Fibroblast of lung (primary cell): ENCODE data around the gene NTN1. TPM values are rescaled to one million over a fixed set of nuclear protein-coding genes. Genes with fewer than 3 reads are reported as not detected.

Source experiments
- DNase-seq, 2 donors: peaks; one replicate each; pipeline versions ENCODE4 v3.0.0 to v3.0.0-alpha.2; 2010; ENCODE audit warnings: low read depth in 2 of 2
- H2AFZ ChIP-seq: 2 replicates; pipeline ENCODE4 v1.5.1; 2012; ENCODE audit warnings: low read length, control low read depth, inconsistent platforms
- H3K27ac ChIP-seq: 2 replicates; pipeline ENCODE4 v1.5.1; 2011; ENCODE audit warnings: low read length, control low read depth; ENCODE audit not compliant: insufficient read depth
- H3K27me3 ChIP-seq: 2 replicates; pipeline ENCODE4 v1.5.1; 2011; ENCODE audit warnings: mild to moderate bottlenecking, low read length; ENCODE audit not compliant: control insufficient read depth, insufficient read depth
- H3K36me3 ChIP-seq: 2 replicates; pipeline ENCODE4 v1.5.1; 2011; ENCODE audit warnings: low read length; ENCODE audit not compliant: control insufficient read depth, insufficient read depth
- H3K4me1 ChIP-seq: 2 replicates; pipeline ENCODE4 v1.5.1; 2011; ENCODE audit warnings: low read length; ENCODE audit not compliant: control insufficient read depth, insufficient read depth; ENCODE audit errors: extremely low read depth
- H3K4me2 ChIP-seq: 2 replicates; pipeline ENCODE4 v1.5.1; 2011; ENCODE audit warnings: low read length, control low read depth; ENCODE audit not compliant: insufficient read depth; ENCODE audit errors: extremely low read depth
- H3K4me3 ChIP-seq, 4 experiments: fragments of 200-600 bp in 1 of 4; sonication (generic) in 1 of 4; replicated peaks in 1 of 4; 2 replicates each; pipeline ENCODE4 v1.5.1; 2011 to 2016; ENCODE audit warnings: low read length in 4 of 4, low read depth in 3 of 4, mild to moderate bottlenecking in 3 of 4, control low read depth in 2 of 4, inconsistent platforms in 1 of 4, mixed read lengths in 1 of 4; ENCODE audit not compliant: insufficient read depth in 1 of 4; ENCODE audit errors: control extremely low read depth in 1 of 4
- H3K79me2 ChIP-seq: 2 replicates; pipeline ENCODE4 v1.5.1; 2012; ENCODE audit warnings: mild to moderate bottlenecking, low read length, inconsistent platforms; ENCODE audit not compliant: control insufficient read depth, insufficient read depth
- H3K9ac ChIP-seq: 2 replicates; pipeline ENCODE4 v1.5.1; 2011; ENCODE audit warnings: mild to moderate bottlenecking, low read length, control low read depth; ENCODE audit not compliant: insufficient read depth
- H3K9me3 ChIP-seq: 2 replicates; pipeline ENCODE4 v1.5.1; 2012; ENCODE audit warnings: low read depth, low read length; ENCODE audit not compliant: control insufficient read depth, insufficient read depth
- H4K20me1 ChIP-seq: 2 replicates; pipeline ENCODE4 v1.5.1; 2011; ENCODE audit warnings: low read length; ENCODE audit not compliant: control insufficient read depth, insufficient read depth; ENCODE audit errors: extremely low read depth
- EZH2 ChIP-seq: IDR thresholded peaks from 2 replicates; pipeline ENCODE4 v1.5.1; 2012; ENCODE audit warnings: low read length, control low read depth, mild to moderate bottlenecking; ENCODE audit errors: missing control alignments
- polyA plus RNA-seq, 2 donors: library from polyadenylated mRNA; depleted of rRNA in 1 of 2; stranded (reverse) in 1 of 2; unstranded in 1 of 2; fragments of >200 nt; gene quantifications; 2 replicates each; pipeline ENCODE4 v1.2.1, GENCODE V29; 2011 to 2012; ENCODE audit warnings: missing spikeins in 1 of 2
- total RNA-seq: library from RNA; depleted of rRNA; stranded (reverse); fragments of >200 nt; gene quantifications from 2 replicates; pipeline ENCODE4 v1.2.1, GENCODE V29; 2014
- TF ChIP-seq, protein P1 (sequence below), 2 donors: IDR thresholded peaks in 1 of 2; conservative IDR thresholded peaks in 1 of 2; 1 replicate in 1 of 2; 2 replicates in 1 of 2; pipeline ENCODE4 v1.5.1; 2011 to 2012; ENCODE audit warnings: low read length in 2 of 2, control low read depth in 1 of 2, inconsistent platforms in 1 of 2, low read depth in 1 of 2, mild to moderate bottlenecking in 1 of 2

The NTN1 gene
- total and polyA plus RNA-seq, 2 donors (not counting 1 experiment from before 2014, with no cell fraction given), result 0.17 to 3.1 TPM

DNA sequence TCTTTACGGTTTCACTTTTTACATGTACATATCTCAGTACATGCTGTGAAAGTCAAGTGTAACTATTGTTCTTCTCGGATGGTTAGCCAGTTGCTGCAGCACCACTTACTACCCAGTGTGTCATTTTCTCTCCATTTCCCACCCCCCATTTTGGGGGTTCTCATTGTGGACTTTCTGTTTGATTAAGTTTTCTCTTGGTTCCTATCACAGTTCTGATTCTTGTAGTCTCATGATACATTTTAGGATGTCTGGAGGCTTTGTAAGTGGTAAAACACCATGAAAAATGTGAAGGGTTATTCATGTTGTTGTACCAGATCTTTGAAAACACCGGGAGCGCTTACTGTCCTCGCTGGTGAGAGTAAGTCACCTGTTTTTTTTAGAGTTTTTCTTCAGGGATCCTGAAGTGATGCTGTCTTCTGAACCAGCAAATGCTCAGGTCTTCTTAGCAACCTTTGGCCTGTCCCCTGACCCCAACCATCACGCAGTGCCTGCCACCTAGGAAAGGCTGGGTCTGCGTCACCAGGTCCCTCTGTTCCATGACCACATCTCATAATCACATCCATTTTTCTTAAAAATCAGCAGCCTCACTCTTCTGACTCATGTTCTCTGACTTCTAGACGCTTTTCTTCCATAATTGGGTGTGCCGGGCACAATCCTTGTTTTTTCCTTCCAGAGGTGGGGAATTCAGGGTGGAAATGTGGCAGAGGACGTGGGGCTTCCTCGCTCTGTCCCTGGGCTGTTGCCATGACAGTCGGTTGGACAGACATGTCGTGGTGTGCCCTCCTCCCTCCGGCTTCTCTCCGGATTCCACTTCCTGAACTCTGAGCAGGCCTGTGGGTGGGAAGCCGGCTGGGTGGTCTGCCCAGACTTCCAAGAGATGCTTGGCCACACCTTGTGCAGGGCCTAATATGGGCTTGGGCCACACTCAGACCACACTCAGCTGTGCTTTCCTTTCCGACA, 102.6 kb downstream of the NTN1 start:
- TF ChIP-seq EZH2, result no peak
- TF ChIP-seq, protein P1, sequence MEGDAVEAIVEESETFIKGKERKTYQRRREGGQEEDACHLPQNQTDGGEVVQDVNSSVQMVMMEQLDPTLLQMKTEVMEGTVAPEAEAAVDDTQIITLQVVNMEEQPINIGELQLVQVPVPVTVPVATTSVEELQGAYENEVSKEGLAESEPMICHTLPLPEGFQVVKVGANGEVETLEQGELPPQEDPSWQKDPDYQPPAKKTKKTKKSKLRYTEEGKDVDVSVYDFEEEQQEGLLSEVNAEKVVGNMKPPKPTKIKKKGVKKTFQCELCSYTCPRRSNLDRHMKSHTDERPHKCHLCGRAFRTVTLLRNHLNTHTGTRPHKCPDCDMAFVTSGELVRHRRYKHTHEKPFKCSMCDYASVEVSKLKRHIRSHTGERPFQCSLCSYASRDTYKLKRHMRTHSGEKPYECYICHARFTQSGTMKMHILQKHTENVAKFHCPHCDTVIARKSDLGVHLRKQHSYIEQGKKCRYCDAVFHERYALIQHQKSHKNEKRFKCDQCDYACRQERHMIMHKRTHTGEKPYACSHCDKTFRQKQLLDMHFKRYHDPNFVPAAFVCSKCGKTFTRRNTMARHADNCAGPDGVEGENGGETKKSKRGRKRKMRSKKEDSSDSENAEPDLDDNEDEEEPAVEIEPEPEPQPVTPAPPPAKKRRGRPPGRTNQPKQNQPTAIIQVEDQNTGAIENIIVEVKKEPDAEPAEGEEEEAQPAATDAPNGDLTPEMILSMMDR (conservative IDR thresholded peaks at IDR 0.05 in 1 of 2, IDR thresholded peaks at IDR 0.05 in 1 of 2; ENCODE audit: low read depth in 1 of 2, low read length in 2 of 2), result no peak
- H3K4me1 ChIP-seq, result no peaks in the 10 kb centered on the region
- H3K36me3 ChIP-seq, result no peaks in the 10 kb centered on the region
- H3K27ac ChIP-seq, result no peak overlapping the region
- H3K9ac ChIP-seq, result no peak overlapping the region
- no peak overlapping the region for H2AFZ ChIP-seq
- no peak overlapping the region for H3K4me2 ChIP-seq
- no peaks in the 10 kb centered on the region for H3K9me3 ChIP-seq
- no peaks in the 10 kb centered on the region for H3K79me2 ChIP-seq
- no peaks in the 10 kb centered on the region for H4K20me1 ChIP-seq
- H3K4me3 ChIP-seq, result no peak overlapping the region
- peak in 1 of 2 donors; percentile 16 for DNase-seq
- no peaks in the 10 kb centered on the region for H3K27me3 ChIP-seq

DNA sequence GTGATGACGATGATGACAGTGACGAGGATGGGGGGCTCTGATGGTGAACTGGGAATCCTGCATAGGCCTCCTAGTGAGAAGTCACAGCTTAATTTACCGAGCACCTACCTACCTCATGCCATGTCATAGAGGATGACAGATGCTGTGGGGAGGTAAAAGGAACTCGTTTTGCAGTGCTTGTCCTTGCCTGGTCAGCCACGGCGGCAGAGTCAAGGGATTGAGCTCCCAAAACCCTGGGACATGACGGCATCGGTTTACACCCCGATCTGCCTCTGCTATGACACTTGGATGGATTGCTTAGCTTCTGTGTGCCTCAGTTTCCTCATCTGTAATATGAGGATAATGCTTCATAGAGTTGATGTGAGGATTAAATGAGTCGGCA, 103.2 kb downstream of the NTN1 start:
- H2AFZ ChIP-seq, result no peak overlapping the region
- no peak overlapping the region for H3K4me2 ChIP-seq
- no peaks in the 10 kb centered on the region for H3K27me3 ChIP-seq
- H3K4me1 ChIP-seq, result no peaks in the 10 kb centered on the region
- no peak for DNase-seq
- H4K20me1 ChIP-seq, result no peaks in the 10 kb centered on the region
- no peaks in the 10 kb centered on the region for H3K36me3 ChIP-seq
- H3K79me2 ChIP-seq, result no peaks in the 10 kb centered on the region
- no peak overlapping the region for H3K27ac ChIP-seq
- TF ChIP-seq, protein P1 (conservative IDR thresholded peaks at IDR 0.05 in 1 of 2, IDR thresholded peaks at IDR 0.05 in 1 of 2; ENCODE audit: low read depth in 1 of 2, low read length in 2 of 2), result no peak
- TF ChIP-seq EZH2, result no peak
- H3K9me3 ChIP-seq, result no peaks in the 10 kb centered on the region
- H3K9ac ChIP-seq, result no peak overlapping the region
- no peak overlapping the region for H3K4me3 ChIP-seq

DNA sequence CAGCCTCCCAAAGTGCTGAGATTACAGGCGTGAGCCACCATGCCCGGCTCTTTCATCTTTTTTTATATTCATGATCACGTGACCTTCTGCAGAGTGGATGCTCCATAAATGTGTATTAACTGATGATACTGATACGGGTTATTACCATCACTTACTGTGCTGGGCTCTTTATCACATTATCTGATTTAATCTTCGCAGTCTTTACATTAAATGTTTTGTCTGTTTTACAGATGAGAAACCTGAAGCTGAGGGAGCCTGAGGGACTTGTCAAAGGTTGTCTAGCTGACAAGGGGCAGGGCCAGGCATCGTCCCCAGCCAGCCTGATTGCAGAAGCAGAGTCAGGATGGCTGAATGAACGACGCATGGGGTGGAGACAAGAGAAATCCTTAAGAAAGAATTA, 104.4 kb downstream of the NTN1 start:
- DNase-seq, result no peak
- Histone ChIP-seq H3K9ac (no peak overlapping the region), H3K27me3 (no peaks in the 10 kb centered on the region), H3K9me3 (no peaks in the 10 kb centered on the region), H3K4me1 (no peaks in the 10 kb centered on the region), H3K36me3 (no peaks in the 10 kb centered on the region), H3K79me2 (no peaks in the 10 kb centered on the region), H3K4me3 (no peak overlapping the region), H2AFZ (no peak overlapping the region), H3K4me2 (no peak overlapping the region), H3K27ac (no peak overlapping the region), H4K20me1 (no peaks in the 10 kb centered on the region)
- TF ChIP-seq, protein P1 (conservative IDR thresholded peaks at IDR 0.05 in 1 of 2, IDR thresholded peaks at IDR 0.05 in 1 of 2; ENCODE audit: low read depth in 1 of 2, low read length in 2 of 2), result no peak
- TF ChIP-seq EZH2, result no peak
